GM23248 (cell line): Measurements from ENCODE around the gene CNFN.

Source experiments
- EZH2 ChIP-seq: fragments of 200-600 bp; sonication (generic); IDR thresholded peaks from 2 replicates; pipeline ENCODE4 v1.6.1; 2018; ENCODE audit warnings: antibody characterized with exemption, mild to moderate bottlenecking; ENCODE audit not compliant: insufficient read depth, poor library complexity, severe bottlenecking
- EZH2phosphoT487 ChIP-seq: fragments of 200-600 bp; sonication (generic); IDR thresholded peaks from 2 replicates; pipeline ENCODE4 v1.6.1; 2018; ENCODE audit warnings: antibody characterized with exemption, moderate library complexity, mild to moderate bottlenecking, low read depth; ENCODE audit not compliant: insufficient read depth

- TF ChIP-seq EZH2phosphoT487 (no peak), EZH2 (no peak)
Measured at GRCh38 chr19:42368765-42369164, 21.3 kb downstream of the CNFN start.
